ENCODE measurements around the gene MEX3A. TPM values are rescaled to one million over a fixed set of nuclear protein-coding genes. Genes with fewer than 3 reads are reported as not detected.
A peak's percentile ranks its signal among the peaks of the same experiment; 100 is the strongest.

MEX3A gene
- total and polyA plus RNA-seq, 5 experiments from 2014 or later: 0.38 TPM; not detected in 4

GRCh38 chr1:156106624-156107488 lies 24.6 kb upstream of the MEX3A start:
- H3K4me1 Mint-ChIP-seq: peaks cover 18 to 60% (median 32%) of the 10 kb centered on the region in 4 donors

GRCh38 chr1:156104861-156105832 lies 22.9 kb upstream of the MEX3A start:
- DNase-seq (no peak), ATAC-seq (no peak)
- H3K27ac Mint-ChIP-seq: peak overlapping the region; percentile 86 to 100 (median 98)
- H3K36me3 Mint-ChIP-seq: no peaks in the 10 kb centered on the region
- H3K9me3 Mint-ChIP-seq: no peaks in the 10 kb centered on the region
- H3K4me1 Mint-ChIP-seq: peaks cover 20 to 67% (median 39%) of the 10 kb centered on the region in 4 donors
- POLR2A ChIA-PET: interaction anchor here (0.6 to 1.4 kb wide), 2 partner anchors 22 to 23 kb away, joined by 3 to 5 read pairs; no protein-coding TSS in a partner anchor
- H3K4me3 Mint-ChIP-seq: peak overlapping the region; percentile 76 to 88 (median 82)
- H3K27me3 Mint-ChIP-seq: peaks cover 0 to 6% (median 4%) of the 10 kb centered on the region in 5 donors

More at GRCh38 chr1:156106624-156107488, 24.6 kb upstream of the MEX3A start:
- POLR2A ChIA-PET: interaction anchor here (1.4 to 2.4 kb wide), 4 partner anchors 9 to 21 kb away, joined by 5 to 8 read pairs (median 6); no protein-coding TSS in a partner anchor
- Mint-ChIP-seq H3K27me3 (peaks cover 0 to 7% (median 3%) of the 10 kb centered on the region in 5 donors), H3K27ac (peak overlapping the region; percentile 86 to 100 (median 98)), H3K36me3 (no peaks in the 10 kb centered on the region), H3K4me3 (peak overlapping the region; percentile 29 to 88 (median 80)), H3K9me3 (no peaks in the 10 kb centered on the region)
- DNase-seq: no peak
- ATAC-seq: peak; percentile 8 to 31

- H3K27ac Mint-ChIP-seq: peak overlapping the region; percentile 86 to 100 (median 96)
- POLR2A ChIA-PET: interaction anchor here (0.5 to 0.6 kb wide), 2 partner anchors 23 to 42 kb away, joined by 3 to 4 read pairs; no protein-coding TSS in a partner anchor
- ATAC-seq (peak; percentile 23 to 26), DNase-seq (peak in 7 of 10 donors; percentile 28 to 72 (median 44))
- peak overlapping the region in 5 of 10 donors; percentile 47 to 85 (median 69) for H3K4me3 Mint-ChIP-seq
- no peaks in the 10 kb centered on the region for H3K9me3 Mint-ChIP-seq
- H3K4me1 Mint-ChIP-seq: peaks cover 20 to 66% (median 41%) of the 10 kb centered on the region in 4 donors
- H3K36me3 Mint-ChIP-seq: no peaks in the 10 kb centered on the region
- peaks cover 0 to 6% (median 4%) of the 10 kb centered on the region in 5 donors for H3K27me3 Mint-ChIP-seq
These were observed 22.0 kb upstream of the MEX3A start for GRCh38 chr1:156104065-156104810.

- no peak for DNase-seq
- no peak for ATAC-seq
- Mint-ChIP-seq H3K27ac (peak overlapping the region in 8 of 10 donors; percentile 85 to 100 (median 96)), H3K4me1 (peaks cover 21 to 63% (median 41%) of the 10 kb centered on the region in 4 donors), H3K4me3 (peak overlapping the region in 3 of 10 donors; percentile 4 to 76 (median 38)), H3K27me3 (peaks cover 0 to 6% (median 4%) of the 10 kb centered on the region in 5 donors), H3K36me3 (no peaks in the 10 kb centered on the region), H3K9me3 (no peaks in the 10 kb centered on the region)
- POLR2A ChIA-PET: interaction anchor here (1.2 kb wide), 1 partner anchor 21 kb away, joined by 4 read pairs; the partner anchor contains the start of gene MEX3A
These were observed 21.3 kb upstream of the MEX3A start for GRCh38 chr1:156103521-156103947.

- POLR2A ChIA-PET: interaction anchor here (0.7 to 1.2 kb wide), 3 partner anchors 20 to 26 kb away, joined by 3 to 4 read pairs (median 4); partner anchors contain the start of gene MEX3A
- Mint-ChIP-seq H3K27me3 (peaks cover 0 to 6% (median 4%) of the 10 kb centered on the region in 5 donors), H3K4me1 (peaks cover 22 to 66% (median 45%) of the 10 kb centered on the region in 4 donors), H3K4me3 (no peak overlapping the region), H3K9me3 (no peaks in the 10 kb centered on the region), H3K36me3 (no peaks in the 10 kb centered on the region), H3K27ac (peak overlapping the region; percentile 37 to 100 (median 89))
- ATAC-seq: no peak
- DNase-seq: no peak
These were observed 20.6 kb upstream of the MEX3A start for GRCh38 chr1:156102633-156103511.

- H3K4me1 Mint-ChIP-seq: peaks cover 27 to 70% (median 51%) of the 10 kb centered on the region in 4 donors
- POLR2A ChIA-PET: interaction anchor here (1.1 kb wide), 1 partner anchor 27 kb away, joined by 4 read pairs; no protein-coding TSS in a partner anchor
These were observed 19.6 kb upstream of the MEX3A start for GRCh38 chr1:156101880-156102279.

GRCh38 chr1:156100205-156100995 lies 18.1 kb upstream of the MEX3A start:
- Mint-ChIP-seq H3K9me3 (peaks cover 0 to 3% (median 0%) of the 10 kb centered on the region in 9 donors), H3K36me3 (peaks cover 0 to 1% (median 0%) of the 10 kb centered on the region in 3 donors), H3K4me1 (peaks cover 33 to 71% (median 51%) of the 10 kb centered on the region in 4 donors), H3K27me3 (peaks cover 0 to 8% (median 4%) of the 10 kb centered on the region in 5 donors), H3K27ac (peak overlapping the region in 8 of 10 donors; percentile 41 to 98 (median 82)), H3K4me3 (no peak overlapping the region)
- DNase-seq (no peak), ATAC-seq (no peak)
- POLR2A ChIA-PET: no interaction called here

More at GRCh38 chr1:156101880-156102279, 19.6 kb upstream of the MEX3A start:
- no peak overlapping the region for H3K4me3 Mint-ChIP-seq
- peaks cover 0 to 6% (median 4%) of the 10 kb centered on the region in 5 donors for H3K27me3 Mint-ChIP-seq
- H3K36me3 Mint-ChIP-seq: peaks cover 0 to 1% (median 0%) of the 10 kb centered on the region in 3 donors
- peaks cover 0 to 2% (median 0%) of the 10 kb centered on the region in 9 donors for H3K9me3 Mint-ChIP-seq
- peak overlapping the region in 8 of 10 donors; percentile 29 to 100 (median 82) for H3K27ac Mint-ChIP-seq
- DNase-seq (no peak), ATAC-seq (no peak)

- H3K27me3 Mint-ChIP-seq: peaks cover 0 to 8% (median 4%) of the 10 kb centered on the region in 5 donors
- DNase-seq (no peak), ATAC-seq (no peak)
- H3K27ac Mint-ChIP-seq: peak overlapping the region in 6 of 10 donors; percentile 25 to 98 (median 86)
- peaks cover 0 to 1% (median 0%) of the 10 kb centered on the region in 3 donors for H3K36me3 Mint-ChIP-seq
- H3K4me1 Mint-ChIP-seq: peaks cover 29 to 65% (median 43%) of the 10 kb centered on the region in 4 donors
- POLR2A ChIA-PET: interaction anchor here (0.5 to 0.8 kb wide), 2 partner anchors 26 to 141 kb away, joined by 3 to 5 read pairs; no protein-coding TSS in a partner anchor
- H3K9me3 Mint-ChIP-seq: peaks cover 0 to 3% (median 0%) of the 10 kb centered on the region in 9 donors
- no peak overlapping the region for H3K4me3 Mint-ChIP-seq
These were observed 17.0 kb upstream of the MEX3A start for GRCh38 chr1:156099282-156099681.

GRCh38 chr1:156098784-156099183 lies 16.5 kb upstream of the MEX3A start:
- no peak for DNase-seq
- Mint-ChIP-seq H3K36me3 (peaks cover 0 to 1% (median 0%) of the 10 kb centered on the region in 3 donors), H3K27ac (peak overlapping the region in 9 of 10 donors; percentile 3 to 99 (median 98)), H3K27me3 (peaks cover 0 to 9% (median 5%) of the 10 kb centered on the region in 5 donors), H3K4me3 (no peak overlapping the region), H3K9me3 (peaks cover 0 to 3% (median 0%) of the 10 kb centered on the region in 9 donors), H3K4me1 (peaks cover 27 to 60% (median 40%) of the 10 kb centered on the region in 4 donors)
- no peak for ATAC-seq
- POLR2A ChIA-PET: interaction anchor here (0.5 to 1.5 kb wide), 3 partner anchors 15 to 141 kb away, joined by 3 to 5 read pairs (median 4); no protein-coding TSS in a partner anchor

Data from naive thymus-derived CD8-positive, alpha-beta T cell (primary cell).